ENCODE results near the gene AIFM2. TPM values are rescaled to one million over a fixed set of nuclear protein-coding genes. Genes with fewer than 3 reads are reported as not detected.

Gene AIFM2
- total and polyA plus RNA-seq, 8 donors: 6.0 to 17.5 (median 7.2) TPM

DNA sequence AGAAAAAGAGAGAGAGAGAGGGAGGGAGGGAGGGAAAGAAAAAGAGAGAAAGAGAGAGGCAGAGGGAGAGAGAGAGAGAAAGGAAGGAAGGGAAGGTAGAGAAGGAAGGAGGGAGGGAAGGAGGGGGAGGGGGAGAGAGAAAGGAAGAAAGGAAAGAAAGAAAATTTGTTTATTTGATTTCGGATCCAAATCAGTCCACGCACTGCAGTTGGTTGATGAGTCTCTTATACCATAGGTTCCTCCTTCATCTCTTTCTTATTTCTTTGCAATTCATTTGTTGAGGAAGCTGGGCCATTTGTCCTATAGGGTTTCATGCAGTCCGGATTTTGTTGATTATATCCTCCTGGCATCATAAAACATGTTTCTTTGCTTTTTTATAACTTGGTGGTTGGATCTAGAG, 34.4 kb downstream of the AIFM2 start:
- Histone ChIP-seq H3K4me3 (no peak overlapping the region), H3K36me3 (peaks cover 0 to 19% of the 10 kb centered on the region in 2 donors), H3K27ac (no peak overlapping the region), H3K27me3 (no peaks in the 10 kb centered on the region), H3K4me1 (no peaks in the 10 kb centered on the region), H3K9me3 (no peaks in the 10 kb centered on the region)
- intact Hi-C loops (cut with DNase I): no loop called here
- no peak for DNase-seq
- TF ChIP-seq, protein P1, sequence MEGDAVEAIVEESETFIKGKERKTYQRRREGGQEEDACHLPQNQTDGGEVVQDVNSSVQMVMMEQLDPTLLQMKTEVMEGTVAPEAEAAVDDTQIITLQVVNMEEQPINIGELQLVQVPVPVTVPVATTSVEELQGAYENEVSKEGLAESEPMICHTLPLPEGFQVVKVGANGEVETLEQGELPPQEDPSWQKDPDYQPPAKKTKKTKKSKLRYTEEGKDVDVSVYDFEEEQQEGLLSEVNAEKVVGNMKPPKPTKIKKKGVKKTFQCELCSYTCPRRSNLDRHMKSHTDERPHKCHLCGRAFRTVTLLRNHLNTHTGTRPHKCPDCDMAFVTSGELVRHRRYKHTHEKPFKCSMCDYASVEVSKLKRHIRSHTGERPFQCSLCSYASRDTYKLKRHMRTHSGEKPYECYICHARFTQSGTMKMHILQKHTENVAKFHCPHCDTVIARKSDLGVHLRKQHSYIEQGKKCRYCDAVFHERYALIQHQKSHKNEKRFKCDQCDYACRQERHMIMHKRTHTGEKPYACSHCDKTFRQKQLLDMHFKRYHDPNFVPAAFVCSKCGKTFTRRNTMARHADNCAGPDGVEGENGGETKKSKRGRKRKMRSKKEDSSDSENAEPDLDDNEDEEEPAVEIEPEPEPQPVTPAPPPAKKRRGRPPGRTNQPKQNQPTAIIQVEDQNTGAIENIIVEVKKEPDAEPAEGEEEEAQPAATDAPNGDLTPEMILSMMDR (IDR thresholded peaks at IDR 0.05): no peak
- ATAC-seq: no peak

DNA sequence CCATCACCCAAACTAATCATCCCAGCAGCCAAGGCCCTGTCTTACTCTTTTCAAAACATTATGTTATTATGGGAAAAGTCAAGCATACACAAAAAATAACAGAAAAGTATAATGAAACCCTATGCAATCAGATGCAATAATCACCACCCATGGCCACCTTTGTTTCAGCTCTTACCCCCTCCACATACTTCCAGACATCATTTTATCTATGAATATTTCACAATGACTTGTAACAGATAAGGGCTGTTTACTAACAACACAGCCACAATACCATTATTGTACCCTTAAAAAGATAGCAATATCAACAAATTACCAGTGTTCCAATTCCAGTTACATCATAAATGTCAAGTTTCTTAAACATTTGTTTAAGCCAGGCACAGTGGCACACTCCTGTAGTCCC, 35.2 kb downstream of the AIFM2 start:
- Histone ChIP-seq H3K9me3 (no peaks in the 10 kb centered on the region), H3K27me3 (no peaks in the 10 kb centered on the region), H3K27ac (no peak overlapping the region), H3K4me3 (no peak overlapping the region), H3K36me3 (peaks cover 0 to 21% of the 10 kb centered on the region in 2 donors), H3K4me1 (no peaks in the 10 kb centered on the region)
- no peak for DNase-seq
- ATAC-seq: no peak
- TF ChIP-seq, protein P1 (IDR thresholded peaks at IDR 0.05): no peak
- intact Hi-C loops (cut with DNase I): no loop called here

- no peaks in the 10 kb centered on the region for H3K9me3 ChIP-seq
- DNase-seq (no peak), ATAC-seq (no peak)
- peaks cover 0 to 21% of the 10 kb centered on the region in 2 donors for H3K36me3 ChIP-seq
- no peak overlapping the region for H3K27ac ChIP-seq
- H3K27me3 ChIP-seq: no peaks in the 10 kb centered on the region
- TF ChIP-seq, protein P1 (IDR thresholded peaks at IDR 0.05): no peak
- no peak overlapping the region for H3K4me3 ChIP-seq
- no peaks in the 10 kb centered on the region for H3K4me1 ChIP-seq
- intact Hi-C loops (cut with DNase I): no loop called here
Measured at GRCh38 chr10:70096705-70097420, 35.8 kb downstream of the AIFM2 start.

- intact Hi-C loops (cut with DNase I): no loop called here
- ATAC-seq: no peak
- TF ChIP-seq, protein P1 (IDR thresholded peaks at IDR 0.05): no peak
Measured at GRCh38 chr10:70096016-70096704, 36.5 kb downstream of the AIFM2 start.

DNA sequence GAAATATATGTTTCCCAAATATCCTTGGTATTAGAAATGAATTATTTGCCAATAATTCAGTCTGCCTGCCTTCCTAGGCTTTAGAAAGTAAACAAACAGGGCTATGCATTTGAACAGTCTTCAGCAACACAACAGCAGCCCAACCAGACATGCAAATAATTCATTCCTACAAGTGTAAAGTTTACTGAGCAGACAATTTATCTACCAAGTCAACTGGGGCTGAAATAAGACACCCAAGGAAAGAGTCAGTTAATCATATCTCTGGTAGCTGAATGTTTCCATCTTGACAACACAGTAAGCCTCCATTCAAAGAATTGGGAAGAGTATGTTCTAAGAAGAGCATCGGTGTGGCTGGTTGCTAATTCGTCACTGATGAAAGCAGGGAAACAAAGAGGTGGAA, 38.4 kb downstream of the AIFM2 start:
- H3K4me1 ChIP-seq: no peaks in the 10 kb centered on the region
- no peaks in the 10 kb centered on the region for H3K27me3 ChIP-seq
- H3K36me3 ChIP-seq: peaks cover 0 to 21% of the 10 kb centered on the region in 2 donors
- TF ChIP-seq, protein P1 (IDR thresholded peaks at IDR 0.05): no peak
- ATAC-seq (no peak), DNase-seq (no peak)
- intact Hi-C loops (cut with DNase I): no loop called here
- no peak overlapping the region for H3K27ac ChIP-seq
- H3K9me3 ChIP-seq: no peaks in the 10 kb centered on the region
- H3K4me3 ChIP-seq: no peak overlapping the region

More at GRCh38 chr10:70096016-70096704, 36.5 kb downstream of the AIFM2 start:
- no peaks in the 10 kb centered on the region for H3K9me3 ChIP-seq
- DNase-seq: no peak
- no peak overlapping the region for H3K4me3 ChIP-seq
- no peak overlapping the region for H3K27ac ChIP-seq
- H3K27me3 ChIP-seq: no peaks in the 10 kb centered on the region
- H3K36me3 ChIP-seq: peaks cover 0 to 21% of the 10 kb centered on the region in 2 donors
- no peaks in the 10 kb centered on the region for H3K4me1 ChIP-seq

Data from left lung (tissue), 10 donors.